Mesenchymal stem cell (in vitro differentiated cells and primary cell): ENCODE measurements around the gene MOG. TPM values are rescaled to one million over a fixed set of nuclear protein-coding genes. Genes with fewer than 3 reads are reported as not detected.

Experiments used
- DNase-seq: peaks from one replicate; pipeline ENCODE4 v3.0.0-alpha.2; 2013
- H2AFZ ChIP-seq: one replicate; pipeline ENCODE4 v1.6.1; 2013; ENCODE audit warnings: low read depth, mild to moderate bottlenecking, control low read depth, inconsistent platforms, low read length, moderate library complexity
- H2AK5ac ChIP-seq: 2 replicates; pipeline ENCODE4 v1.6.1; 2013; ENCODE audit warnings: low read length, moderate library complexity, mild to moderate bottlenecking, inconsistent platforms; ENCODE audit not compliant: severe bottlenecking
- H2BK120ac ChIP-seq: one replicate; pipeline ENCODE4 v1.6.1; 2013; ENCODE audit warnings: low read depth, mild to moderate bottlenecking, inconsistent platforms, low read length, moderate library complexity
- H2BK12ac ChIP-seq, 2 experiments: one replicate each; pipeline ENCODE4 v1.6.1; 2013; ENCODE audit warnings: inconsistent platforms in 2 of 2, low read length in 2 of 2, mild to moderate bottlenecking in 2 of 2, moderate library complexity in 2 of 2, control low read depth in 1 of 2
- H2BK15ac ChIP-seq: one replicate; pipeline ENCODE4 v1.6.1; 2013; ENCODE audit warnings: mild to moderate bottlenecking, low read depth, inconsistent platforms; ENCODE audit not compliant: poor library complexity, severe bottlenecking
- H2BK5ac ChIP-seq: 2 replicates; pipeline ENCODE4 v1.6.1; 2013; ENCODE audit warnings: low read depth, mild to moderate bottlenecking, low read length, control low read depth, inconsistent platforms; ENCODE audit not compliant: poor library complexity, severe bottlenecking
- H3K14ac ChIP-seq, 2 experiments: one replicate each; pipeline ENCODE4 v1.6.1; 2013; ENCODE audit warnings: inconsistent platforms in 2 of 2, low read length in 2 of 2, control low read depth in 1 of 2, mild to moderate bottlenecking in 1 of 2, moderate library complexity in 1 of 2
- H3K18ac ChIP-seq, 2 experiments: one replicate each; pipeline ENCODE4 v1.6.1; 2013; ENCODE audit warnings: inconsistent platforms in 2 of 2, low read length in 2 of 2, control low read depth in 1 of 2, low read depth in 1 of 2, mild to moderate bottlenecking in 1 of 2
- H3K23ac ChIP-seq, 2 experiments: one replicate each; pipeline ENCODE4 v1.6.1; 2013; ENCODE audit warnings: inconsistent platforms in 2 of 2, low read length in 2 of 2, mild to moderate bottlenecking in 2 of 2, moderate library complexity in 2 of 2, control low read depth in 1 of 2
- H3K27ac ChIP-seq: 2 replicates; pipeline ENCODE4 v1.5.1; 2013; ENCODE audit warnings: mild to moderate bottlenecking, moderate library complexity, low read length, control low read depth, inconsistent platforms; ENCODE audit not compliant: poor library complexity, severe bottlenecking
- H3K27me3 ChIP-seq, 2 experiments: 2 replicates each; pipeline versions ENCODE4 v1.6.1 to v1.7.0; 2013; ENCODE audit warnings: low read length in 2 of 2, mild to moderate bottlenecking in 2 of 2, moderate library complexity in 2 of 2, control low read depth in 1 of 2, inconsistent platforms in 1 of 2; ENCODE audit not compliant: control insufficient read depth in 1 of 2, insufficient read depth in 1 of 2
- H3K36me3 ChIP-seq, 2 experiments: 2 replicates each; pipeline versions ENCODE4 v1.6.1 to v1.7.0; 2013; ENCODE audit warnings: low read length in 2 of 2, control low read depth in 1 of 2, inconsistent platforms in 1 of 2, low read depth in 1 of 2, mild to moderate bottlenecking in 1 of 2; ENCODE audit not compliant: insufficient read depth in 2 of 2, control insufficient read depth in 1 of 2
- H3K4ac ChIP-seq, 2 experiments: one replicate each; pipeline ENCODE4 v1.6.1; 2013; ENCODE audit warnings: inconsistent platforms in 2 of 2, low read length in 2 of 2, mild to moderate bottlenecking in 2 of 2, moderate library complexity in 2 of 2, control low read depth in 1 of 2, low read depth in 1 of 2
- H3K4me1 ChIP-seq: 2 replicates; pipeline ENCODE4 v1.6.1; 2013; ENCODE audit warnings: low read depth, low read length, control low read depth; ENCODE audit not compliant: control insufficient read depth, insufficient read depth
- H3K4me2 ChIP-seq: 2 replicates; pipeline ENCODE4 v1.6.1; 2013; ENCODE audit warnings: low read length, mild to moderate bottlenecking, inconsistent platforms; ENCODE audit not compliant: poor library complexity, severe bottlenecking
- H3K4me3 ChIP-seq, 2 experiments: 2 replicates each; pipeline versions ENCODE4 v1.5.1 to v1.7.0; 2013; ENCODE audit warnings: low read length in 2 of 2, mild to moderate bottlenecking in 2 of 2, control low read depth in 1 of 2, low read depth in 1 of 2; ENCODE audit not compliant: insufficient read depth in 1 of 2
- H3K79me1 ChIP-seq: replicated peaks from 2 replicates; pipeline ENCODE4 v1.6.1; 2013; ENCODE audit warnings: mild to moderate bottlenecking, control low read depth, low read length, inconsistent platforms; ENCODE audit not compliant: poor library complexity, severe bottlenecking
- H3K9ac ChIP-seq: 2 replicates; pipeline ENCODE4 v1.7.0; 2013; ENCODE audit warnings: mild to moderate bottlenecking, low read length, moderate library complexity
- H3K9me3 ChIP-seq: 2 replicates; pipeline ENCODE4 v1.7.0; 2013; ENCODE audit warnings: mild to moderate bottlenecking, low read length; ENCODE audit not compliant: control insufficient read depth
- H4K8ac ChIP-seq: one replicate; pipeline ENCODE4 v1.6.1; 2013; ENCODE audit warnings: inconsistent platforms, mild to moderate bottlenecking, low read length, moderate library complexity
- H4K91ac ChIP-seq: one replicate; pipeline ENCODE4 v1.6.1; 2013; ENCODE audit warnings: mild to moderate bottlenecking, low read length, inconsistent platforms
- WGBS: methylation state at CpG from one replicate; pipeline ENCODE4 v1.1.7; 2013; ENCODE audit warnings: mixed read lengths; 5-methylcytosine and 5-hydroxymethylcytosine counted together
- polyA plus RNA-seq, 2 experiments: library from polyadenylated mRNA; stranded (reverse); fragments of 200-250 nt; gene quantifications; one replicate each; pipeline ENCODE4 v1.2.3, GENCODE V29; 2013

MOG gene
- not detected for polyA plus RNA-seq (2013, experiment 1 of 2)
- not detected for polyA plus RNA-seq (2013, experiment 2 of 2)

GRCh38 chr6:29656798-29657197 is at the start of gene MOG:
Gene MOG, plus strand, starts transcription at chr6:29657092. Its CDS starts 118 bp downstream, at chr6:29657210.
- peaks cover 27 to 55% of the 10 kb centered on the region in 2 experiments for H3K27me3 ChIP-seq
- H3K14ac ChIP-seq, result no peak within 1 kb of the TSS
- H3K27ac ChIP-seq, result no peak within 1 kb of the TSS
- H2BK120ac ChIP-seq, result no peak within 1 kb of the TSS
- H3K36me3 ChIP-seq, result no peaks in the 10 kb centered on the region
- no peak within 1 kb of the TSS for H2AFZ ChIP-seq
- H2BK12ac ChIP-seq, result no peak within 1 kb of the TSS
- no peak within 1 kb of the TSS for H3K4me2 ChIP-seq
- WGBS, result 81% methylated on average over 4 of the region's 4 CpGs
- H3K4me1 ChIP-seq, result peaks cover 2% of the 10 kb centered on the region
- no peak within 1 kb of the TSS for H4K8ac ChIP-seq
- no peak within 1 kb of the TSS for H3K18ac ChIP-seq
- H2BK5ac ChIP-seq, result no peak within 1 kb of the TSS
- no peak within 1 kb of the TSS for H3K23ac ChIP-seq
- no peak within 1 kb of the TSS for H4K91ac ChIP-seq
- no peak within 1 kb of the TSS for H3K4ac ChIP-seq
- H2AK5ac ChIP-seq, result no peak within 1 kb of the TSS
- no peak within 1 kb of the TSS for H2BK15ac ChIP-seq
- no peak within 1 kb of the TSS for H3K9ac ChIP-seq
- no peak for DNase-seq
- no peaks in the 10 kb centered on the region for H3K79me1 ChIP-seq
- no peaks in the 10 kb centered on the region for H3K9me3 ChIP-seq
- H3K4me3 ChIP-seq, result no peak within 1 kb of the TSS

GRCh38 chr6:29608131-29608530 is 48.8 kb upstream of the MOG start:
- DNase-seq, result no peak
- H3K9me3 ChIP-seq, result no peaks in the 10 kb centered on the region
- H4K91ac ChIP-seq, result no peak overlapping the region
- H3K14ac ChIP-seq, result no peak overlapping the region
- no peak overlapping the region for H2AFZ ChIP-seq
- peaks cover under 1% of the 10 kb centered on the region for H3K4me1 ChIP-seq
- H2AK5ac ChIP-seq, result no peak overlapping the region
- no peak overlapping the region for H3K27ac ChIP-seq
- no peak overlapping the region for H3K4me3 ChIP-seq
- H2BK12ac ChIP-seq, result no peak overlapping the region
- H2BK15ac ChIP-seq, result no peak overlapping the region
- no peaks in the 10 kb centered on the region for H3K27me3 ChIP-seq
- H3K18ac ChIP-seq, result no peak overlapping the region
- no peak overlapping the region for H3K4ac ChIP-seq
- H2BK120ac ChIP-seq, result no peak overlapping the region
- no peak overlapping the region for H3K9ac ChIP-seq
- H2BK5ac ChIP-seq, result no peak overlapping the region
- H3K36me3 ChIP-seq, result peaks cover 69 to 98% of the 10 kb centered on the region in 2 experiments
- H4K8ac ChIP-seq, result no peak overlapping the region
- no peak overlapping the region for H3K23ac ChIP-seq
- peaks cover 14% of the 10 kb centered on the region for H3K79me1 ChIP-seq
- H3K4me2 ChIP-seq, result no peak overlapping the region

- Histone ChIP-seq H3K4ac (no peak overlapping the region), H3K14ac (no peak overlapping the region), H3K9ac (no peak overlapping the region), H4K91ac (no peak overlapping the region), H3K4me2 (no peak overlapping the region), H3K36me3 (peaks cover 61 to 93% of the 10 kb centered on the region in 2 experiments), H2BK120ac (no peak overlapping the region), H2BK12ac (no peak overlapping the region), H2BK15ac (no peak overlapping the region), H3K79me1 (peaks cover 17% of the 10 kb centered on the region), H3K4me1 (peaks cover 1% of the 10 kb centered on the region), H3K9me3 (no peaks in the 10 kb centered on the region), H2BK5ac (no peak overlapping the region), H2AFZ (no peak overlapping the region), H3K27me3 (no peaks in the 10 kb centered on the region), H3K27ac (no peak overlapping the region), H3K18ac (no peak overlapping the region), H3K23ac (no peak overlapping the region), H3K4me3 (no peak overlapping the region), H2AK5ac (no peak overlapping the region), H4K8ac (no peak overlapping the region)
- 96% methylated on average over 4 of the region's 4 CpGs for WGBS
- no peak for DNase-seq
Measured at GRCh38 chr6:29610540-29610939, 46.4 kb upstream of the MOG start.

GRCh38 chr6:29611426-29611825 is 45.5 kb upstream of the MOG start:
- H3K27me3 ChIP-seq, result no peaks in the 10 kb centered on the region
- H3K79me1 ChIP-seq, result peaks cover 20% of the 10 kb centered on the region
- no peak overlapping the region for H2AK5ac ChIP-seq
- H2BK12ac ChIP-seq, result no peak overlapping the region
- DNase-seq, result no peak
- no peak overlapping the region for H3K4me3 ChIP-seq
- H2AFZ ChIP-seq, result no peak overlapping the region
- no peak overlapping the region for H3K9ac ChIP-seq
- no peak overlapping the region for H4K8ac ChIP-seq
- H3K4me1 ChIP-seq, result peaks cover 1% of the 10 kb centered on the region
- H3K36me3 ChIP-seq, result peaks cover 58 to 87% of the 10 kb centered on the region in 2 experiments
- H3K14ac ChIP-seq, result no peak overlapping the region
- no peak overlapping the region for H3K4me2 ChIP-seq
- H3K9me3 ChIP-seq, result no peaks in the 10 kb centered on the region
- no peak overlapping the region for H3K27ac ChIP-seq
- no peak overlapping the region for H2BK120ac ChIP-seq
- no peak overlapping the region for H3K18ac ChIP-seq
- H2BK5ac ChIP-seq, result no peak overlapping the region
- H4K91ac ChIP-seq, result no peak overlapping the region
- H3K23ac ChIP-seq, result no peak overlapping the region
- no peak overlapping the region for H2BK15ac ChIP-seq
- WGBS, result 83% methylated on average over 2 of the region's 4 CpGs
- H3K4ac ChIP-seq, result no peak overlapping the region
